Cardiac muscle cell (in vitro differentiated cells and primary cell): ENCODE measurements around the gene SHISA6. TPM values are rescaled to one million over a fixed set of nuclear protein-coding genes. Genes with fewer than 3 reads are reported as not detected.

Source experiments
- DNase-seq, 2 donors: peaks; one replicate each; pipeline versions ENCODE4 v3.0.0 to v3.0.0-alpha.2; 2010 to 2017; ENCODE audit warnings: low read depth in 1 of 2, low spot score in 1 of 2
- H3K27ac ChIP-seq: fragments of 200-600 bp; sonication (generic); 2 replicates; pipeline ENCODE4 v1.5.1; 2016
- H3K27me3 ChIP-seq: fragments of 200-600 bp; sonication (generic); 2 replicates; pipeline ENCODE4 v1.6.0; 2016; ENCODE audit warnings: control low read depth
- H3K36me3 ChIP-seq: fragments of 200-600 bp; sonication (generic); 2 replicates; pipeline ENCODE4 v1.5.1; 2016; ENCODE audit warnings: control low read depth
- H3K4me1 ChIP-seq: fragments of 200-600 bp; sonication (generic); 2 replicates; pipeline ENCODE4 v1.8.1; 2017; ENCODE audit warnings: low read depth, mild to moderate bottlenecking, mixed run types
- H3K4me3 ChIP-seq: fragments of 200-600 bp; sonication (generic); 2 replicates; pipeline ENCODE4 v1.5.1; 2016; ENCODE audit warnings: mild to moderate bottlenecking
- H3K9me3 ChIP-seq: fragments of 200-600 bp; sonication (generic); 2 replicates; pipeline ENCODE4 v1.5.1; 2017; ENCODE audit warnings: low read depth, mild to moderate bottlenecking, control low read depth
- polyA plus RNA-seq: library from polyadenylated mRNA; unstranded; fragments of >200 nt; fragmentation: Nextera tagmentation; extraction: Ambion mirVana; gene quantifications from 2 replicates; pipeline ENCODE4 v1.2.1, GENCODE V29; 2016
- total RNA-seq: library from RNA; depleted of rRNA; stranded (reverse); fragments of >200 nt; gene quantifications from 2 replicates; pipeline ENCODE4 v1.2.3, GENCODE V29; 2016
- TF ChIP-seq, protein P1 (sequence below): IDR thresholded peaks from 2 replicates; pipeline ENCODE4 v1.5.1; 2012; ENCODE audit warnings: low read depth, mild to moderate bottlenecking, low read length

The SHISA6 gene
- 0.25 and 0.45 TPM in 2 replicates for total RNA-seq
- polyA plus RNA-seq = 0.17 TPM in 1 of 2 replicates, not detected in the other

DNA sequence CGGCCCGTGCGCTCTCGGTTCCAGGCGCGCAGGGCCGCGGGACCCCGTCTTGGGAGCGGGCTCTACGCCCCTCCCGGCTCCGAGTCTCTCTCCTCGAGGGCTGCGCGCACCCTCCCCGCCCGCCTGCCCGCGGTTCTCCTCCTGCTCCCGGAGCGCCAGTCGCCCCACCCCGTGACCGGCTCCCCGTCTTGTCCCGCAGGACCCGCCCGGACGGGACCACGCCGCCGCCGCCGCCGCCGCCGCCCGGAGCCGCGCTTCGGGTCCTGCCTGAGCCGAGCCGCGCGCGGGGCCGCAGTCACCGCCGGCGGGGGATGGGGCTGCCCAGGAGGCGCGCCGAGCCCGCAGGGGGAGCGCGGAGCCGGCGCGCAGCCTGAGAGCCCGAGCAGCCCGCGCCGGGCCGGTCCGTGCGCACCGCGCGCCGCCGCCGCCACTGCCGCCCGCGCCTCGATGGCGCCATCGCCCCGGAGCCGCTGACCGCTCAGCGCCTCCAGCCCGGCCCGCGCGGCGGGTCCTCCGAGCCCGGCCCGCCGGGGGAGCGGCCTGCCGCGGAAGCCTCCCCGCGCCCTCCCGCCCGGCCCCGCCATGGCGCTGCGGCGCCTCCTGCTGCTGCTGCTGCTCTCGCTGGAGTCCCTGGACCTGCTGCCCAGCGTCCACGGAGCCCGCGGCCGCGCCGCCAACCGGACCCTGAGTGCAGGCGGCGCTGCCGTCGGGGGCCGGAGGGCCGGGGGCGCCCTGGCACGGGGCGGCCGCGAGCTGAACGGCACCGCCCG, at the start of gene SHISA6:
Gene SHISA6, plus strand, starts transcription at position 373 of the 770 bp plus-strand sequence.
- TF ChIP-seq, protein P1, sequence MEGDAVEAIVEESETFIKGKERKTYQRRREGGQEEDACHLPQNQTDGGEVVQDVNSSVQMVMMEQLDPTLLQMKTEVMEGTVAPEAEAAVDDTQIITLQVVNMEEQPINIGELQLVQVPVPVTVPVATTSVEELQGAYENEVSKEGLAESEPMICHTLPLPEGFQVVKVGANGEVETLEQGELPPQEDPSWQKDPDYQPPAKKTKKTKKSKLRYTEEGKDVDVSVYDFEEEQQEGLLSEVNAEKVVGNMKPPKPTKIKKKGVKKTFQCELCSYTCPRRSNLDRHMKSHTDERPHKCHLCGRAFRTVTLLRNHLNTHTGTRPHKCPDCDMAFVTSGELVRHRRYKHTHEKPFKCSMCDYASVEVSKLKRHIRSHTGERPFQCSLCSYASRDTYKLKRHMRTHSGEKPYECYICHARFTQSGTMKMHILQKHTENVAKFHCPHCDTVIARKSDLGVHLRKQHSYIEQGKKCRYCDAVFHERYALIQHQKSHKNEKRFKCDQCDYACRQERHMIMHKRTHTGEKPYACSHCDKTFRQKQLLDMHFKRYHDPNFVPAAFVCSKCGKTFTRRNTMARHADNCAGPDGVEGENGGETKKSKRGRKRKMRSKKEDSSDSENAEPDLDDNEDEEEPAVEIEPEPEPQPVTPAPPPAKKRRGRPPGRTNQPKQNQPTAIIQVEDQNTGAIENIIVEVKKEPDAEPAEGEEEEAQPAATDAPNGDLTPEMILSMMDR = no peak
- DNase-seq = peak in 1 of 2 donors; percentile 40
- Histone ChIP-seq H3K4me3 (peak within 1 kb of the TSS; percentile 39), H3K4me1 (no peaks in the 10 kb centered on the region), H3K36me3 (no peaks in the 10 kb centered on the region), H3K27me3 (peaks cover 76% of the 10 kb centered on the region), H3K9me3 (no peaks in the 10 kb centered on the region), H3K27ac (no peak within 1 kb of the TSS)

DNA sequence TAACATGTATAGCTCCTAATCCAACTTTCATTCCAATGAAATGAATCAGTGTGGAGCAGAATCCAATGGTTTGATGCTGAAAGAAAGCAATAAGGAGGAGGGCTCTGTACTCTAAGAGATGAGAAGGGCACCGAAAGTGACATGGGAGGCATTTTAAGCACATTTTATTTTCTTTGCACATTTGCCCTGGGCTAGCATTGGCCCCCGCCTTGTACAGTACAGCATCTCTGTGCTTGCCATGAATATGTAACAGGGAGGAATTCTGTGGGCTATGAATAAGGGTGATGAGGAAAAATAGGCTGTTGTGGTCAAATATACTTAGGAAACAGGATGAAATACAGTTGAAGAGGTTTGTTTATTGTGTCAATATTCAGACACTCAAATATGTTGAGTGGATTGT, 45.2 kb upstream of the SHISA6 start:
- no peak overlapping the region for H3K27ac ChIP-seq
- TF ChIP-seq, protein P1 = no peak
- no peaks in the 10 kb centered on the region for H3K9me3 ChIP-seq
- no peak overlapping the region for H3K4me3 ChIP-seq
- no peaks in the 10 kb centered on the region for H3K36me3 ChIP-seq
- no peak for DNase-seq
- H3K4me1 ChIP-seq = no peaks in the 10 kb centered on the region
- H3K27me3 ChIP-seq = no peaks in the 10 kb centered on the region

DNA sequence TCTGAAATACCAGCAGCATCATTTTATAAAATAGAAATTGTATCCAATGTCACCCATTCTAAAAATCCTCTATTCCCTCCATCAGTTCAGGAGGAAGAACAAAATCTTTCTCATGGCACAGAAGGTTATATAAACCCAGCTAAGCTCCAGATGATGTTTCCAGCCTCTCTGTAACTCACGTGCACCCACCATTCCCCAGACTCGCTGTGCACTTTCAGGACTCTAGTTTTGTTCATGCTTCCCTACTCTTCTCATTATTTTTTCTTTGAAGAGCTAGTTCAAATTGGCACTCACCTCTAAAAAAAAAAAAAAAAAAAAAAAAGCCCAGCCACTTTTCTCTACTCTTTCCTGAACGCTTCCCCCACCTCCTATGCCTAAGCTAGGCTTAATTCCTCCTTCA, 36.0 kb upstream of the SHISA6 start:
- no peak for DNase-seq
- no peak overlapping the region for H3K4me3 ChIP-seq
- H3K27ac ChIP-seq = no peak overlapping the region
- no peaks in the 10 kb centered on the region for H3K9me3 ChIP-seq
- H3K27me3 ChIP-seq = no peaks in the 10 kb centered on the region
- no peaks in the 10 kb centered on the region for H3K36me3 ChIP-seq
- no peaks in the 10 kb centered on the region for H3K4me1 ChIP-seq
- TF ChIP-seq, protein P1 = no peak

DNA sequence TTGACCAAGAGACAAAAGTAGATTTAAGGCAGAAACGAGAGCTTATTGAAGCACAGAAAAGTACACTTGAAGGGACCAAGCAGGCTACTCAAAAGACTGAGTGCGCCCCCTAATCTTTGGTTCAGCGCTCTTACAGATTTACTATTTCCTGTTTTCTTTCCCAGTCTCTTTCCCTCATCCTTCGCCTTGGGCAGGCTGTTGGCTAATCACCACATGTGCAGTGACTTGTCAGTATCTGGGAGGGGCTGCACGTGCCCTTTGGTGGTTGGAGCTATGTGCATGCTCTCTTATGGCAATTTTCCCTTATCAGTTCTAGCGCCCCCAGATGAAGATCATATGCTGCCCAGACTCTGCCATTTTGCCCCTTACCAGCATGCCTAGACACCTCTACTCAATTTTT, 35.4 kb upstream of the SHISA6 start:
- H3K27ac ChIP-seq = no peak overlapping the region
- no peaks in the 10 kb centered on the region for H3K4me1 ChIP-seq
- H3K9me3 ChIP-seq = no peaks in the 10 kb centered on the region
- no peak for DNase-seq
- no peak overlapping the region for H3K4me3 ChIP-seq
- TF ChIP-seq, protein P1 = no peak
- no peaks in the 10 kb centered on the region for H3K27me3 ChIP-seq
- H3K36me3 ChIP-seq = no peaks in the 10 kb centered on the region

DNA sequence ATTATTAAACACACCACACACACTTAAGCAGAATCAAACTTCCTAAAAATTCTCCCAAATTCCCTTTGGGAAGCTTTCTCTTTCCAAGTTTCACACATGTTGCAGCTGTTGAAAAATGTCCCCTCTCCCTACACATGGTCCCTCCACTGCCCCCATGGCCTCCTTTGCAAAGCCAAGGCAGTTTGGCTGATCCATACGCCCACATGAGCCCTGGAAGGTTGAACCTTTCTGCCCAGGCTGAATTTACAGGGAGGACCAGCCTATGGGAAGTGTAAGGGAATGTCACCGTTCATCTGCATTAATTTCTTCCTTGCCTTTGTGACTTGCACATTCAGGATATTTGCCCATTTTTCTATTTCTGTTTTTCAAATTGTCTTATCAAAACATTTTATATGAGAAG, 31.1 kb upstream of the SHISA6 start:
- DNase-seq = no peak
- no peak overlapping the region for H3K27ac ChIP-seq
- no peaks in the 10 kb centered on the region for H3K4me1 ChIP-seq

More for the DNA sequence above, 31.1 kb upstream of the SHISA6 start:
- TF ChIP-seq, protein P1 = no peak
- Histone ChIP-seq H3K27me3 (no peaks in the 10 kb centered on the region), H3K36me3 (no peaks in the 10 kb centered on the region), H3K9me3 (no peaks in the 10 kb centered on the region), H3K4me3 (no peak overlapping the region)
